LNCAP (cell line): Measurements from ENCODE around the gene ARHGEF28.

ENCODE experiments used
- TF ChIP-seq, protein P1 (sequence below): fragments of 450-650 bp; IDR thresholded peaks from 2 replicates; pipeline ENCODE4 v1.5.1; 2017; ENCODE audit warnings: mild to moderate bottlenecking

ARHGEF28 gene

DNA sequence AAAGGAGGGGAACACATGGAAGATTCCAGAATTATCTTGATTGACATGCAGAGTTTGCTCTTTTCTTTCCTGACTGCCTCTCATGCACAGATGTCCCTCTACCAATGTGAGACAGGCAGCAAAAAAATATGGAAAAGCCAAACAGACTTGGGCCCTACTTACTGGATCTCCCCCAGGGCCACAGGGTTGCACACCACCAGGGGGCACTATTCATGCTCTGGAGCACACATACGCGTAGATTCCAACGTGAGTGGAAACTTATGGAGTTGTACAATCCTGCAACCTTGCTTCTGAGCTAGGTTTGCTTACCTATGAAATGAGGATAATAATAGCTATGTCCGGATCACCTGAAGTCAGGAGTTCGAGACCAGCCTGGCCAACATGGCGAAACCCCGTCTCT is 319.5 kb downstream of the ARHGEF28 start:
- TF ChIP-seq, protein P1, sequence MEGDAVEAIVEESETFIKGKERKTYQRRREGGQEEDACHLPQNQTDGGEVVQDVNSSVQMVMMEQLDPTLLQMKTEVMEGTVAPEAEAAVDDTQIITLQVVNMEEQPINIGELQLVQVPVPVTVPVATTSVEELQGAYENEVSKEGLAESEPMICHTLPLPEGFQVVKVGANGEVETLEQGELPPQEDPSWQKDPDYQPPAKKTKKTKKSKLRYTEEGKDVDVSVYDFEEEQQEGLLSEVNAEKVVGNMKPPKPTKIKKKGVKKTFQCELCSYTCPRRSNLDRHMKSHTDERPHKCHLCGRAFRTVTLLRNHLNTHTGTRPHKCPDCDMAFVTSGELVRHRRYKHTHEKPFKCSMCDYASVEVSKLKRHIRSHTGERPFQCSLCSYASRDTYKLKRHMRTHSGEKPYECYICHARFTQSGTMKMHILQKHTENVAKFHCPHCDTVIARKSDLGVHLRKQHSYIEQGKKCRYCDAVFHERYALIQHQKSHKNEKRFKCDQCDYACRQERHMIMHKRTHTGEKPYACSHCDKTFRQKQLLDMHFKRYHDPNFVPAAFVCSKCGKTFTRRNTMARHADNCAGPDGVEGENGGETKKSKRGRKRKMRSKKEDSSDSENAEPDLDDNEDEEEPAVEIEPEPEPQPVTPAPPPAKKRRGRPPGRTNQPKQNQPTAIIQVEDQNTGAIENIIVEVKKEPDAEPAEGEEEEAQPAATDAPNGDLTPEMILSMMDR, result peak; percentile 49

DNA sequence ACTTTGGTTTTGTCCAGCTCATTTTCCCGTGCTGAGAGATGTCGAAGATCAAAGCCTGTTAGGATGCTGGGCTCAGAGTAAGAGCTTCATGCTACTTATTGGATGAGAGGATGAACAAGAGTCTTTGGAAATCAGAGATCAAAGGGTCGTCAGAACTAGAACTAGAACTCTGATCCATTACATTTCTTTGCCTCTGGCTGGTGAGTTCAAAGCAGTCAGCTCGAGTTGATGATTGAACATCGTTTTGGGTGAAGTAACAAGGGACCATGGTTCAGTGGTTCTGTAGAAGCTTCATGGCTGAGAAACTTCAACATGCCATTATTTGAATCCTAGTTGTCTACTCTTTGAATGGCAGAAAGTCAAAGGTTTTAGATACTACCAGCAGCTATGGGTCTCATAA is 320.3 kb downstream of the ARHGEF28 start:
- TF ChIP-seq, protein P1, result no peak

DNA sequence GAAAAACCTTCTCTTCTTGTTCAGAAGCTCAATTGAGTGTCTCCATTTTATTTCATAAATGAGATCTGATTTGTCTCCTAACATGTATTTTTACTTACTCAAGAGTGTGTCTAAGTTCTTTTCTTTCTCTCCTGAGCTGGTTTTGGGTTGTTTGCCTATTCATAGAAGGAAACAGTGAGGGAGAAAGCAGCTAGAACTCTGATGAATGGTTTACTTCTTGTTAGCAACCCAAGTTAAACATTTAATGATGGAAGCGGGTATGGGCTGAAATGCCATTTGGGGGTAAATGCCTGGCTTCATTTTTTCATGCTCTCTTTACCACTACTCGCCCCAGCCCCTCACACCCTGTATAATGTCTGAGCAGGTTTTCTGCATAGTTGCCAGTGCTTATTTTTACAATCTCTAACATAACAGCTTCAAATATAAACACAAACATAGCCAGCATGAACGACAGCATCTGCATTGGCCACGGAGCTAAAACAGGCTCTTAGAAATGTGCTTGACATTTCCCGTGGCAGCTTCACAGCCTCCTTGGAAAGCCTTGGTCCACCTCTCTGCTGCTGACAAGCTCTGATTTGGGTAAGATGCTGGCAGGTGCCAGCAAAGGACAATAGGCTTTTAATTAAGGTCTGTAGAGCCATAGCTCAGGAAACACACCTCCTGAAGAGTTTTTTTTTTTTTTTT is 321.1 kb downstream of the ARHGEF28 start:
- TF ChIP-seq, protein P1, result no peak

DNA sequence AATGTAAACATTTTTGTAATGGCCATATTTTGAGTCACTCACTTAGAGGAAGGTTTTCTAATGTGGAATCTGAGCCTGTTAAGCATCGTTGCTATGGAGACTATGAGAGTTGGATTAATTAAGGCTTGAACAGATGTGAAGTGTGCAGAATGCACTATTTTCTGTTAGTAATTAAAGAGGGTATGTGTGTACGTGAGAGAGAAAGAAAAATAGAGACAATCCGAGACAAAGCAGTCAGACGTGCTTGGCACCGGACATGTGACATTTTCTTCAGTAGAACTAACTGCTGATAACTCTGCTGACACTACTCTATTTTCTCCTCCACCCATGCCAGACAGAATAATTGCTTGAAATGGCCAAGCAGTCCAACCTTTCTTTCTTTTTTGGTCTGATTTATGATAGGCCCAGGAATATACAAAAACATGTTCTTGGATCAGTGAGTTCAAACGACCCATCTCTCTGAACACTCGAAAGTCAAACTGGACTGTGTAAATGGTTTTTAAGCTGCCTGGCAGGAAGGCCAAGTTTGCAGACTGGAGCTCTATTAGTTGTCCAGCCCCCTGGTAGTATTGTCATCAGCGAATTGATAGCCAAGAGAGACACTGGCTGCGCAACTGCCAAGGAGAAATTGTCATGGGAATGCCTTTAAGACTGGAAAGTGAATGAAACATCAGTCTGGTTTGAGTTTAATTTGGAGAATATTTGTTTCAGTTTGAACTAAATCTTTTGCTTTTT is 322.1 kb downstream of the ARHGEF28 start:
- TF ChIP-seq, protein P1, result no peak

DNA sequence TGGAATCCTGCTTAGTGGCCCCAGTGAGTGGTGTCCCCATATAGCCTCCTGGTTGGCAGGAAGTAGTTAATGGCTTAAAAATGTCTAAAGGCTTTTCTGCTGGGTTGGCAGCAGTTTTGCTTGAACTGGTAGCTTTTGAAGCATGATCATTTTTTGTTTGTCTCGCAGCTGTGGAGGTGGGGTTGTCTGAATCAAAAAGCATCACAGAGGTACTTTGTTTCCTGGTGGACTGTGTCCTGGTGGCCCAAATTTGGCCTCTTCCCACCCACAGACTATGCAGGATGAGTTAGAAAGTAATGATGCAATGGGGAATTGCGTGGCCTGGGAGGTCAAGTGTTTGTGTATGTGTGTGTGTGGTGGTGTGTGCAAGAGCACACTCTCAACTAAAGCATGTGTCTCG is 322.7 kb downstream of the ARHGEF28 start:
- TF ChIP-seq, protein P1, result no peak

DNA sequence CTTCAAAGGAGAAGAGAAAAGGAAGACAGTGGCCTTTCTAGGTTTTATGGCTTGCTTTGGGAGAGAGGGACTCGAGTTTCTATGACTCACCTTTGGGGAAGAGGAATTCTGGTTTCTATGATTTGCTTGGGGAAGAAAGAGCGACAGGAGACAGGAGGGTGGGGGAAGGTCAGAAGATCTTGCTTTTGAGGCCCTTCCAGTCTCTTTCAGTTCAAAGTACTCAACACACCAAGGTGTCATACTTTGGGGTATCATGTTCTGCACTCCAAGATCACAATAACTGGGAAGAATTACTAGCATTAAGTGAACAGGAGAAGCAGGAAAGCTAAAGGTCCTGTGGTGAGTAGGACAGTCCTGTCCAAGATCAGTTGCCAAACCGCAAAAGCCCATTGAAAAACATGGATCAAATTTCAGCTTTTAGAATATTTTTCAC is 324.5 kb downstream of the ARHGEF28 start:
- TF ChIP-seq, protein P1, result no peak

DNA sequence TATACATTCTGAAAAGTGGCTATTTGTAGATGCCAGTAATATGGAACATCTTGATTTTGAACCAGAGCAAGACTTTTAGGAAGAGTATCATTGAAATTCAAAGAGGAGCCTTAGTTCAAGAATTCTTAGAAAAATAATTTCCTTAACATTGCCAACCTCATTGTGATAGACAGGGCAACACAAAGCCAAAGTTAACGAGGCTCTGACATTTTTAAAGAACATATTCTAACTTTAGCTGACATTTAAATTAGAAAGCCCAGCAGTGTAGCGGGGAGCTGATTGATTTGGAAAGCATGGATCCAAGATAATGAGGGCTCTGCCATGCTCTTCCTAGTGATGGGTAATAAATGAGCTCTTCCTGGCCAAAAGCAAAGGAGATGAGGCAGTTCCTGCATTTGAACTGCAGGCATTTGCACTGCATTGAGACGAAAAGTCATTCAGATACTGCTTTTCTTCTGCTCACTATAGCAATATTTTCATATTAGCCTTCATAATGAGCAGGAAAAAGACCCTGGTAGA is 325.0 kb downstream of the ARHGEF28 start:
- TF ChIP-seq, protein P1, result no peak
